ENCODE measurements around the gene MEDAG.

The MEDAG gene

GRCh38 chr13:30905932-30906383, at the start of gene MEDAG:
Gene MEDAG (plus strand): TSS chr13:30906271. CDS start chr13:30906516, 245 bp downstream.
- peak; percentile 63 for DNase-seq (ENCODE audit: low read depth, low spot score)

GRCh38 chr13:30857018-30857417, 49.1 kb upstream of the MEDAG start:
- no peak for DNase-seq (ENCODE audit: low read depth, low spot score)

- peak; percentile 70 for DNase-seq (ENCODE audit: low read depth, low spot score)
Observed at GRCh38 chr13:30857636-30858035, 48.4 kb upstream of the MEDAG start.

GRCh38 chr13:30859326-30859725, 46.7 kb upstream of the MEDAG start:
- DNase-seq (ENCODE audit: low read depth, low spot score), result peak; percentile 55

- no peak for DNase-seq (ENCODE audit: low read depth, low spot score)
Observed at GRCh38 chr13:30861163-30861562, 44.9 kb upstream of the MEDAG start.

- no peak for DNase-seq (ENCODE audit: low read depth, low spot score)
Observed at GRCh38 chr13:30861836-30862467, 44.1 kb upstream of the MEDAG start.

GRCh38 chr13:30862707-30863106, 43.4 kb upstream of the MEDAG start:
- peak; percentile 81 for DNase-seq (ENCODE audit: low read depth, low spot score)

- no peak for DNase-seq (ENCODE audit: low read depth, low spot score)
Observed at GRCh38 chr13:30863231-30863630, 42.8 kb upstream of the MEDAG start.

GRCh38 chr13:30863796-30864195, 42.3 kb upstream of the MEDAG start:
- DNase-seq (ENCODE audit: low read depth, low spot score), result no peak

GRCh38 chr13:30864433-30865122, 41.5 kb upstream of the MEDAG start:
- peak; percentile 94 for DNase-seq (ENCODE audit: low read depth, low spot score)

- peak; percentile 95 for DNase-seq (ENCODE audit: low read depth, low spot score)
Observed at GRCh38 chr13:30865123-30866049, 40.7 kb upstream of the MEDAG start.

- DNase-seq (ENCODE audit: low read depth, low spot score), result no peak
Observed at GRCh38 chr13:30866677-30867076, 39.4 kb upstream of the MEDAG start.

- DNase-seq (ENCODE audit: low read depth, low spot score), result no peak
Observed at GRCh38 chr13:30867089-30867669, 38.9 kb upstream of the MEDAG start.

GRCh38 chr13:30868799-30869470, 37.1 kb upstream of the MEDAG start:
- DNase-seq (ENCODE audit: low read depth, low spot score), result no peak

GRCh38 chr13:30869491-30869890, 36.6 kb upstream of the MEDAG start:
- peak; percentile 2 for DNase-seq (ENCODE audit: low read depth, low spot score)

GRCh38 chr13:30870049-30870884, 35.8 kb upstream of the MEDAG start:
- DNase-seq (ENCODE audit: low read depth, low spot score), result peak; percentile 84

GRCh38 chr13:30870916-30871587, 35.0 kb upstream of the MEDAG start:
- DNase-seq (ENCODE audit: low read depth, low spot score), result no peak

GRCh38 chr13:30871588-30872275, 34.3 kb upstream of the MEDAG start:
- DNase-seq (ENCODE audit: low read depth, low spot score), result no peak

- no peak for DNase-seq (ENCODE audit: low read depth, low spot score)
Observed at GRCh38 chr13:30872276-30872594, 33.8 kb upstream of the MEDAG start.

All from astrocyte of the hippocampus (primary cell).